GM18909 (cell line): ENCODE measurements around the gene TARS2.

Source experiments
- ATAC-seq: cut with Tn5 transposase; IDR thresholded peaks from one replicate; pipeline ENCODE4 v1.9.1; 2021; ENCODE audit warnings: mild to moderate bottlenecking; ENCODE audit not compliant: unreplicated experiment, poor library complexity

The TARS2 gene

DNA sequence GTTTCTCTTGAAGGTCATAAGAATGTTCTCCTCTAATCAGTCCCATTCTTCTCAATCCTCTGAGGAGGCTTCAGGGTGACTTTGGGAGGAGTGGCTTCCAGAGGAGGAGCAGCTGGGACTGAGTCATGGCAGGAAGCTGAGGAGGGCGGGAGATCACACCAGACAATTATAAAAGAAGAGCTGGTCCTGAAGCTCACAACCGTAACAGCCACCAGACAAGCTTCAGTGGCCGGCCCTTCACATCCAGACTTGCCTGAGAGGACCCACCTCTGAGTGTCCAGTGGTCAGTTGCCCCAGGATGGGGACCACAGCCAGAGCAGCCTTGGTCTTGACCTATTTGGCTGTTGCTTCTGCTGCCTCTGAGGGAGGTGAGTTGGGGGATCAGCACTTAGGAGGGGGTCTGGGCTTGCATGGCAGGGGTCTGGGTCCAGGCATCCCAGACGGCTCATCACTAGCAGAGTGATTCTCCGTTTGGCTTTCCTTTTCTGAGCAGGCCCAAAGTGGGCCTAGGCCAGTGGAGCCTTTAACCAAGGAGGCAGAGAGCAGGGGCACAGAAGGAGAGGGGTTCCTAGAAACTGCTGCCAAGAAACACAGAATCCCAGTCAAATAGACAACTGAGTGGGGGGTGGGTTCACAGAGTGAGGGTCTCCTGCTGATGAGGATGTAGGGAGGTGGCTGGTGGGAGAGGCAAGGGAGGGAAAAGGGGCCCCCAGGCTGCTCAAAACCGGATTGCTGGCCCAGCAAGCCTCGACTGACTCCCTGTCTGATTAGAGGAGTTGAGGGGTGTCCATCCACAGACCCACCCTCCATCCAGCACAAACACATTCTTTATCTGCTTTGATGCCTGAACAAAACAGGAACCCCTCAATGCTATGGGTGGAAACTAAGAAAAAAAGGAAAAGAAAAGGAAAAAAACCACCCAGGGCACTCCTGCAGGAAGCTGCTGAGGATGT, 21.0 kb downstream of the TARS2 start, which contains the start of gene ECM1:
Gene ECM1 (plus strand): TSS at position 198 of the 953 bp plus-strand sequence. CDS start 101 bp downstream, at position 299.
- no peak for ATAC-seq

- ATAC-seq: no peak
Measured at GRCh38 chr1:150508982-150509381, 21.8 kb downstream of the TARS2 start.

- ATAC-seq: no peak
Measured at GRCh38 chr1:150511551-150511950, 24.3 kb downstream of the TARS2 start.

DNA sequence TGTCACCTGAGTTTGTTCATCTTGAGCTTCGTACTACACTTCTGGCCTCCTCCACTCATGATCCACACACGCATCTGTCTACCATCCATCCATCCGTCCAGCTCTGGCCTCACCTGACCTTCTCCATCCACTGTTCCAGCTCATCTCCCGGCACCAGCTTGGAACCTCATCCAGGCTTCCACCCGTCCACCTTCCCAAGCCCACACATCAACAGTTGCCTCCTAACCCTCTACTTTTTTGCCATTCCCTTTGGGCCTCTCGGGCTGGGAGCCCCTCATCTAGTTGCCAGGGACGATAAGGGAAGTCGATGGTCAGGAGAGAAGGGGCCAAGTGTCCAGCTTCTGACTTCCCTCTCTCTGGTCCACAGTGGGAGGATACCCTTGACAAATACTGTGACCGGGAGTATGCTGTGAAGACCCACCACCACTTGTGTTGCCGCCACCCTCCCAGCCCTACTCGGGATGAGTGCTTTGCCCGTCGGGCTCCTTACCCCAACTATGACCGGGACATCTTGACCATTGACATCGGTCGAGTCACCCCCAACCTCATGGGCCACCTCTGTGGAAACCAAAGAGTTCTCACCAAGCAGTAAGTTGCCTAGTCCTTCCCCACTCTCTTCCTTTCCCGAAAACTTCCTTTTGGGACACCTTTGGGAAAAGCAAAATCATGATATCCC, 24.9 kb downstream of the TARS2 start:
- no peak for ATAC-seq

DNA sequence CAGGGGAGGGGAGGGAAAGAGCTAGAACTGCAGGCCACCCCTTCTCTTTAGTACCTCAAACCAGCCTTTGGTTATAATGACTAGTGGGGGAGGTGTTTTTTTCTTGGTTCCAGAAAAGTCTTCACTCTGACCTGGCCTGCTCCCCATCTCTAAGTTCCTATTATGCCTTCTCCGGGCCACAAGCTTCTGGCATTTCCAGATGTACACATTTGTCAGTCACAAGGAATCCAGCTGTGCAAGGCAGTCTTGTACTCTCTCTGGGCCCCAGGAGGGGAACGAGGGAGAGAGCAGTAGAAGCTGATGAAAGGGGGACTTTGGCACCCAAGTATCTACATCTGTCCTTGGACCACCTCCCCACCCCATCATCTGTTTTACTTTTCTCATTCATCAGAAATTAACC, 25.6 kb downstream of the TARS2 start:
- no peak for ATAC-seq

GRCh38 chr1:150513351-150513791, 26.2 kb downstream of the TARS2 start:
- ATAC-seq: no peak

DNA sequence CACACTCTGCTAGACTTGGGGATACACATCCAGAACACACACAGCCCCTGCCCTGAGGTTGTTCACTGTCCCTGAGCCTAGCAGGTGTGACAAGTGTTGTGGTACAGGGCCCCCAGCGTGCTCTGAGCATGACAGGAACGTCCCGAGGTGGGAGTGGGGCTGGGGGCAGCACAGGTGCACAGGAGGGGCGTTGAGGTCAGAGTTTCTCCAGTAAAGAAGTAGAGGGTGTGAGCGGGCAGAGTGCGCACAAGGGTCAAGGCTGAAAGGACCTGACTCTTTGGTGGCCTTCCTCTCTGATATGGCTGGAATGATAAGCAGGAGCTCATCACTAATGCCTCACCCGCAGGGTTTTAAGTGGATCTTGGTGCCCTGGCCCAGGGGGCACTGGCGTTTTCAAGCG, 27.0 kb downstream of the TARS2 start:
- no peak for ATAC-seq

- no peak for ATAC-seq
Measured at GRCh38 chr1:150514913-150515327, 27.7 kb downstream of the TARS2 start.

GRCh38 chr1:150515328-150516049, 28.3 kb downstream of the TARS2 start, which contains the start of gene FALEC:
Gene FALEC (plus strand): TSS chr1:150515752.
- ATAC-seq: peak; percentile 92

DNA sequence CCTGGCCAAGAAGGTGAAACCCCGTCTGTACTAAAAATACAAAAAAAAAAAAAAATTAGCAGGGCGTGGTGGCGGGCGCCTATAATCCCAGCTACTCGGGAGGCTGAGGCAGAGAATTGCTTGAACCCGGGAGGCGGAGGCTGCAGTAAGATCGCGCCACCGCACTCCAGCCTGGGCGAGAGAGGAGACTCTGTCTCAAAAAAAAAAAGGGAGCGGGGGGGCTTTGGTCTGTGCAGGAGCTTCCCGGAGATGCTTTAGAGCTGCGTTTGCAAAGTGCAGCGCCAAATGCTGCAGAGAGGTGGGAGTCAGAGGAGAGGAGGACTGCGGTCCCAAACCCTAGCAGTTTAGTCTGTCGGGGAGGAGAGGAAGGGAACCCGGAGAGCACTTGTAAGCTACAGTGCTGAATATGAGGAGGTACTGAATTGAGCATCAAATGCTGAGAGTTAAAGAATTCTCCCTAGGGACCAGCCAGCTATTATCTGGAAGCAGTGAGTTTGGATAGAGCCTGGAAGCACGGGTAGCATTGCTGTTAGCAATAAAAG, 28.9 kb downstream of the TARS2 start:
- ATAC-seq: no peak

GRCh38 chr1:150516616-150517015, 29.4 kb downstream of the TARS2 start:
- ATAC-seq: no peak

- no peak for ATAC-seq
Measured at GRCh38 chr1:150521196-150521968, 34.2 kb downstream of the TARS2 start.

DNA sequence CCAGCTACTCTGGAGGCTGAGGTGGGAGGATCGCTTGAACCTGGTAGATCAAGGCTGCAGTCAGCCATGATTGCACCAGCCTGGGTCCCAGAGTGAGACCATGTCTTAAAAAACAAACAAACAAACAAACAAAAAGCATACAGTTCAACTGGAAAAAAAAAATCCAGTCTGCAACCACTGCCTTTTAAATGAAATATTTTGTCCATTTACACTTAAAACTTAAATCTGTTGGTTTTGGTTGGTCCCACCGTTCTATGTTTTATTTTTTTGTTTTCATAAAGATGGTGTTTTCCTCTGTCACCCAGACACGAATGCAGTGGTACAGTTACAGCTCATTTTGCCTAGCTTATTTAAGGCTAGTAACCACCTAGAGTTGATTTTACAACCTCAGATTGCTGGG, 38.1 kb downstream of the TARS2 start:
- ATAC-seq: no peak

DNA sequence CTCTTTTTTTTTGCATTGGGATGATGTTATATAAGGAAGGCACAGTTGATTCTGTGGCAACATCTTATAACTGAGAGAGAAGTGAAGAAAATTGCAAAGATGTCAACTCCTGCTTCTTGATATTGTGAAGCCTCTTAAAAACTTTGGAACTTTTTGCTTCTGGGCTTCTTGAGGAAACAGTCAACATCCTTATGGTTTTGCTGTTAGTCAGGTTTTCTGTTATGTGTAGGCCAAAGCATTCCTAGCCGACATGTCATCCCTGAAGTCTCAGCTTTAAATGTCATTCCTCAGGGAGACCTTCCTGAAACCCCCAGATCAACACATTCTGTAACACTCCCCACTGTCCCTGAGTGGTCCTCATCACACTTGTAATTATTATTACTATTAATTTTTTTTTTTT, 41.0 kb downstream of the TARS2 start:
- ATAC-seq: no peak

GRCh38 chr1:150529017-150529416, 41.8 kb downstream of the TARS2 start:
- ATAC-seq: no peak

- ATAC-seq: no peak
Measured at GRCh38 chr1:150530491-150531159, 43.4 kb downstream of the TARS2 start.

DNA sequence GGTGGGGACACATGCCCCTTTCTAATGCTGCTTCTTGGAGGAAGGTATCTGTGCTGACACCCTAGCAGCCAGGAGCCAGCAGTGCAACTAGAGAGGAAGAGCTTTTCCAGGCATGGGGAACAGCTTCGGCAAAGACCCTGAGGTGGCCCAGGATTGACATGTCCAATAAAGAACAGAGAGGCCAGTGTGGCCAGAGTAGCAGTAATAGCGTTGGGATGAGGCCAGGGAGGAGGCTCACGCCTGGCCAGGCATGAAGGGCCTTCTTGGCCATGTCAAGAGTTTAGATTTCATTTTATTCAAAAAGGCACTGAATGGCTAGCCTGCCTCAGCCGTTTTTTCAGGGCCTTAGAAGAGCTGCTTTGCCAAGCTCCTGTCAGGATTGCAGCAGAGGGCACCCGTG, 45.6 kb downstream of the TARS2 start:
- no peak for ATAC-seq

GRCh38 chr1:150534002-150534401, 46.8 kb downstream of the TARS2 start:
- ATAC-seq: no peak
